Activated CD4-positive, alpha-beta T cell treated with anti-CD3 and anti-CD28 coated beads, Interleukin-2, amount 10 ng/mL, durations not matched to agents 24 days and 14 days (primary cell): Measurements from ENCODE around the gene TMEM121. TPM values are rescaled to one million over a fixed set of nuclear protein-coding genes. Genes with fewer than 3 reads are reported as not detected.
A peak's percentile ranks its signal among the peaks of the same experiment; 100 is the strongest.
"Not testable (repeated sequence)": the region's sequence is repeated elsewhere in the genome, so short reads cannot be mapped to it uniquely, and the experiment has no call there.

ENCODE experiments used
- DNase-seq: peaks from one replicate; pipeline ENCODE4 v3.0.0; 2022
- H3K27ac Mint-ChIP-seq: one replicate; pipeline ENCODE4 v1.8.0; 2022; ENCODE audit warnings: mild to moderate bottlenecking, mixed read lengths
- H3K27me3 Mint-ChIP-seq: one replicate; pipeline ENCODE4 v1.8.0; 2022; ENCODE audit warnings: mixed read lengths
- H3K36me3 Mint-ChIP-seq: one replicate; pipeline ENCODE4 v1.8.0; 2022; ENCODE audit warnings: low read depth, mild to moderate bottlenecking, mixed read lengths
- H3K4me1 Mint-ChIP-seq: one replicate; pipeline ENCODE4 v1.8.0; 2021; ENCODE audit warnings: mixed read lengths
- H3K4me3 Mint-ChIP-seq: one replicate; pipeline ENCODE4 v1.8.0; 2022; ENCODE audit warnings: mild to moderate bottlenecking, moderate library complexity, mixed read lengths
- H3K9me3 Mint-ChIP-seq: one replicate; pipeline ENCODE4 v1.8.0; 2021; ENCODE audit warnings: mixed read lengths
- intact Hi-C: fragments of 100-400 bp; cut with micrococcal nuclease; formaldehyde crosslinking; loops from one replicate; pipeline ENCODE4 v1.15.1; 2023
- total RNA-seq: library from RNA; stranded (reverse); gene quantifications from 2 replicates; pipeline ENCODE4 v1.2.3, GENCODE V29; 2022

Gene TMEM121
- total RNA-seq, 1 donor from 2014 or later: 9.1 TPM

DNA sequence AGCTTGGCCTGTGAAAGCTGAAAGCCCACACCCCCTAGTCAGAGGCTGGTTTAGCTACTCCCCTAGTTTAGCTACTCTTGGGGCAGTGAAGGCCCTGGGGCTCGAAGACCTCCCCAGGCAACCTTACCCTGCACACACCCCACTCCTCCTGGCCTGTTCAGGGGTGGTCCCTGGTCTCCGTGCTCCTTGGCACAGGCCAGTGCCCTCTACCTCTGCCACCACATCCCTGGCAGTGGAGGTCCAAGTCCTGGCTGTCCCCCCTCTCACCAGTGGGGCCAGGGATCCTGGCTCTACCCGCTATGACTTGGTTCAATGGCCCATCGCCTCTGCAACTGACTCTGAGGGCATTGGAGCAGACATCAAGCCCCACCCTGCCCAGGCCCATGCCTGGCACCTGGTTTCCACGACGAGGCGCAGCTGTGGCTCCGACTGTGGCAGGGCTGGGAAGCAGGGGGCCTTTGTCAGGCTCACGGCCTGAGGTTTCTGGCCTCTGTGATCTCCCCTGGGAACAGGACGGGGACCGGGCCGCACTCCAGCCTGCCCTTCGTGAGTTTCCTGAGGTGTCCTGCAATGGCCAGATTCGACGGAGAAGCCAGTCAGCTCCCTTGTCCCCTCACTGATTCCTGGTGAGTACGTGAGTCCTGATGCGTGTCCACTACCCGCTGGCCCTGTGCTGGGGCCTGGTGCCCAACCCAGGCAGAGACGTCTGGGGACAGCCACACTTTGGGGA lies 5.7 kb downstream of the TMEM121 start:
- Mint-ChIP-seq H3K36me3 (peaks cover 5% of the 10 kb centered on the region), H3K4me3 (no peak overlapping the region), H3K27ac (no peak overlapping the region), H3K4me1 (peaks cover 12% of the 10 kb centered on the region), H3K9me3 (no peaks in the 10 kb centered on the region), H3K27me3 (peaks cover 4% of the 10 kb centered on the region)
- no peak for DNase-seq
- intact Hi-C loops: no loop called here

DNA sequence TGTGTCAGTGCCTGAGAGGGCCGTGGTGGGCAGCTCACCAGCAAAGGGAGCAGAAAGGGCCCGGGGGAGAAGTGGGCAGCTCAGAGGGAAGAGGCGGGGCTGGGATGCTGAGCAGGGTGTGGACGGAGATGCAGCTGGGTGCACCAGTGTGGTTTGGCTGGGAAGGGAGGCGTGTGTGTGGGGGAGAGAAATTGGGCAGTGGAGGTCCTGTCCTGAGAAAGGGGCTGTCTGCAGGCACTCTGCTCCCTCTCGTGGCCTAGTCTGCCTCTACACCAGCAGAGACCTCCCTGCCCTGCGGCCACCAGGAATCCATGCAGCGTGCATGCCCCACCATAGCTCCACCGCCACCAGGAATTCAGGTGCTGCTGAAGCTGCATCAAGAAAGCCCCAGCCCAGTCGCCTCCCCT lies 6.4 kb downstream of the TMEM121 start:
- no peaks in the 10 kb centered on the region for H3K9me3 Mint-ChIP-seq
- no peak overlapping the region for H3K4me3 Mint-ChIP-seq
- H3K27ac Mint-ChIP-seq: no peak overlapping the region
- peaks cover 3% of the 10 kb centered on the region for H3K27me3 Mint-ChIP-seq
- DNase-seq: no peak
- H3K36me3 Mint-ChIP-seq: peaks cover 2% of the 10 kb centered on the region
- H3K4me1 Mint-ChIP-seq: peaks cover 8% of the 10 kb centered on the region
- intact Hi-C loops: no loop called here

DNA sequence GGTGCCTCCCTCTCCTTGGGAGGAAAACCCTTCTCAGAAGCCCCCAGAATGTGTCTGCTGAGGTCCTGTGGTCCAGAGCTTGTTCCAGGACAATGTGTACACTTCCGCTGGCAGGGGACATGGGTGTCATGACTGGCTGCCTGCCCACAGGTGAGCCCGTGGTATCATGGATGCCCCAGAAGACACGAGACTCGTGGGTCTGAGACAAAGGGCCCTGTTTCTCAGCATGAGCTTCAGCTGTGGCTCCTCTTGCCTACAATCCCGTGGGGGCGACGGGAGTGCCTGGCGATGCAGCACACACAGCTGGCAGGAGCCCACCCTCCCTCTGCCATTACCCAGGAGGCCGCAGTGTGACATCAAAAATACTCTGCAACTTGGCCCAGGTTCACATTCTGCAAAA lies 7.0 kb downstream of the TMEM121 start:
- intact Hi-C loops: no loop called here
- H3K9me3 Mint-ChIP-seq: no peaks in the 10 kb centered on the region
- H3K4me1 Mint-ChIP-seq: peaks cover 6% of the 10 kb centered on the region

DNA sequence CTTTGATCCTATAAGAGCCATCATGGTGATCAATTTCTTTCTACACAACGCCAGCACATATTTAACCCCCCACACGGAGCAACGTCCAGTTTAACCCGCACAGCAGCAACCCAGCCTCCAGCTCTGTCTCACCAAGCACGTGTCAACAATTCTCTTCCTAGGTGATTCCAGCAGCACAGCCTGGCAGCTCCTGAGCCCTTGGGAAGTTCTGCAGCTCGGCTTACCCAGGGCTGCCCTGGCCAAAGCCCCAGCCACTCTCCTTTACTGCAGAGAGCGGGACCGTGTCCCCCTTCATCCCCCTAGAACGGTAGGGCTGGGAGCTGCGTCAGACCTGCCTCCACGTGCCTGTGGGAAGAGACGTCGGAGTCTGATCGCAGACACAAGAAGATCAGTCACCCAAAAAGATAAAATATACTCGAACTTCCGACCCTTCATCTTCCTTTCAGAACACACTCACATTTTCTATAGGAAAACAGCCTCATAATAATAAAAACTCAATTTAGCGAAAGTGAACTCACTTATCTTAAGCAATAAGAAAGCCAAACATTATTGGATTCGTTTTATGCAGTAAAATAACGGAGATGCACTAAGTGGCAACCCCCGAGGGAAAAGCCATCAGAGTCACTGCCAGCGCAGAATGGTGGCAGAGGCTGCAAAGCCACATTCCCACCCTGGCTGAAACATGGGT lies 7.6 kb downstream of the TMEM121 start:
- Mint-ChIP-seq H3K4me1 (peaks cover 5% of the 10 kb centered on the region), H3K4me3 (no peak overlapping the region), H3K36me3 (peaks cover 2% of the 10 kb centered on the region), H3K9me3 (no peaks in the 10 kb centered on the region), H3K27ac (no peak overlapping the region), H3K27me3 (peaks cover 3% of the 10 kb centered on the region)
- no peak for DNase-seq
- intact Hi-C loops: no loop called here

More for the DNA sequence above, 7.0 kb downstream of the TMEM121 start:
- H3K36me3 Mint-ChIP-seq: peaks cover 2% of the 10 kb centered on the region
- no peak overlapping the region for H3K27ac Mint-ChIP-seq
- no peak for DNase-seq
- H3K27me3 Mint-ChIP-seq: peaks cover 3% of the 10 kb centered on the region
- no peak overlapping the region for H3K4me3 Mint-ChIP-seq

DNA sequence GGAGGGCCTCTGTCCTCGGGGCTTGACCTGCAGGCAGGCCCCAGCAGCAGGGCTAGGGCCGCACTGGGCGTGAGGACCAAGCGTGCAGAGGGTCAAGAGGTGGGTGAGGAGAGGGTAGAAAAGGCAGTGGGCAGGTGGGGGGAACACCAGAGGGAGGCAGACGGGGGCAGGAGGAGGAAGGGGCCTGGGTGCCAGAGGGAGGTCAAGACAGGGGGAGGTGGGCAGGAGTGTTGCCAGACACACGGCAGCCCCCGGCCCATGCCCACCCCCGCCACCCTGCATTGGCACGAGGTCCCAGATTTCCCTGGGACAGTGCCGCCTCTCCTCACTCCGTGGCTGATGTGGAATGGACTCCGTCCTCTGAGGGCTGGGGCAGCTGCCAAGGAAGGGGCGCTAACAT lies 8.2 kb downstream of the TMEM121 start:
- no peak for DNase-seq
- H3K27ac Mint-ChIP-seq: no peak overlapping the region
- H3K4me1 Mint-ChIP-seq: peaks cover 2% of the 10 kb centered on the region
- no peaks in the 10 kb centered on the region for H3K9me3 Mint-ChIP-seq
- intact Hi-C loops: no loop called here
- H3K36me3 Mint-ChIP-seq: peaks cover 2% of the 10 kb centered on the region
- peaks cover 3% of the 10 kb centered on the region for H3K27me3 Mint-ChIP-seq
- no peak overlapping the region for H3K4me3 Mint-ChIP-seq

DNA sequence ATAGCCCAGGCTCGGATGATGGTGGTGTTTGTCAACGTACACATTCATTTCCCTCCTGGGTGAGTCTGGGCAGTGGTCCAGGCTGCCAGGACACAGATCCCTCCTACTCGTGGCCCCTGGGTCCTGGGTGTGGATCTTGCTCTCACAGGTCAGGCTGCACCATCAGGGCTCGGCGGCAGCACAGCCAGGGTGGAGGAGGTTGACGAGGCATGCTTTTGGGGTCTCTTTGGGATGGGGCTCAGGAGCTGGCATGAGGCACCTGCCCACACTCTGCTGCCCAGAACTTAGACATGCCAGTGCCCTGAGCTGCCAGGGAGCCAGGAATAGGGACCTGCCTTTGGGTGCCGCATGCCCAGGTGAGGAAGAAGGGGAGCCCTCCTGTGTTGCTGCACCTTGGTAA lies 9.7 kb downstream of the TMEM121 start:
- intact Hi-C loops: no loop called here
- no peaks in the 10 kb centered on the region for H3K9me3 Mint-ChIP-seq
- no peaks in the 10 kb centered on the region for H3K36me3 Mint-ChIP-seq

DNA sequence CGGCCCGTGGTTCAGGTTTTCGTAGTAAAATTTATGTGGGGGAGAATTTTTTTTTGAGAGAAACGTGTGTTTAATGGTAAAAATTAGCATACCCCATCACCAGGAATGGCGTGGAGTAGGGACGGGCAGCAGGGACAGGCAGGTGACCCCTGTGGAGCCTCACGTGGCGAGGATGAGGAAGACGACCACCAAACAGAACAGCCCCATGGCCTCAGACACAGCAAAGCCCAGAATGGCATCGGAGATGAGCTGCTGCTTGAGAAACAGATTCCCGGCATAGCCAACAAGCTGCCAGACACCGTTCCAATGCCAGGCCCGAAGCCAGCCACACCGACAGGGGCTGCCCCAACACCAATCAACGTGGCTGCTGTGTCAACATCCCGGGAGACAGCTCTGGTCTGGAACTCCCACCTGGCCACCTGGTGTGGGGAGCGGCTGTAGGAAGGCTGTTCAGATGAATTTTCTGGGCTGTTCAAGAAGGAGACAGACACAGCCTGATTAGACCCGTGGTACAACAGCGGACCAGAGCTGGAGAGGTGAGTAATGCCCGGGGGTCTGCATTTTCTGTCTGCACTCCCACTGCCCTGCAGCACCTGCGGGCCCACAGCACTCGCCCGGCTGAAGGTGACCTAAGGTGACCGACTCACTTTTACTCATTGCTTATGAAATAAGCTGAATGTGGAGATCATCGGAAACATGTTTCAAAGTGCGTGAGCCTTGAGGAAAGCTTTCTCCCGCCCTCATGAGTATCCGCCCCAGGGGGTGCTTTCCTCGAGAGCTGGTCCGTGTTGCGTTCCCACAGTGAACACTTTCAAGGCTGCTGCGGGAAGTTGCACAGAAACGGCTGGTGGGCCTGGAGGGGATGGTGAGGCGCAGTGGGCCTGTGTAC lies 10.6 kb downstream of the TMEM121 start:
- no peak overlapping the region for H3K4me3 Mint-ChIP-seq
- peaks cover 7% of the 10 kb centered on the region for H3K27me3 Mint-ChIP-seq
- H3K4me1 Mint-ChIP-seq: no peaks in the 10 kb centered on the region
- DNase-seq: no peak
- no peaks in the 10 kb centered on the region for H3K9me3 Mint-ChIP-seq
- no peak overlapping the region for H3K27ac Mint-ChIP-seq
- no peaks in the 10 kb centered on the region for H3K36me3 Mint-ChIP-seq
- intact Hi-C loops: no loop called here

More for the DNA sequence above, 9.7 kb downstream of the TMEM121 start:
- Mint-ChIP-seq H3K4me1 (no peaks in the 10 kb centered on the region), H3K4me3 (no peak overlapping the region), H3K27ac (no peak overlapping the region), H3K27me3 (peaks cover 2% of the 10 kb centered on the region)
- DNase-seq: no peak

DNA sequence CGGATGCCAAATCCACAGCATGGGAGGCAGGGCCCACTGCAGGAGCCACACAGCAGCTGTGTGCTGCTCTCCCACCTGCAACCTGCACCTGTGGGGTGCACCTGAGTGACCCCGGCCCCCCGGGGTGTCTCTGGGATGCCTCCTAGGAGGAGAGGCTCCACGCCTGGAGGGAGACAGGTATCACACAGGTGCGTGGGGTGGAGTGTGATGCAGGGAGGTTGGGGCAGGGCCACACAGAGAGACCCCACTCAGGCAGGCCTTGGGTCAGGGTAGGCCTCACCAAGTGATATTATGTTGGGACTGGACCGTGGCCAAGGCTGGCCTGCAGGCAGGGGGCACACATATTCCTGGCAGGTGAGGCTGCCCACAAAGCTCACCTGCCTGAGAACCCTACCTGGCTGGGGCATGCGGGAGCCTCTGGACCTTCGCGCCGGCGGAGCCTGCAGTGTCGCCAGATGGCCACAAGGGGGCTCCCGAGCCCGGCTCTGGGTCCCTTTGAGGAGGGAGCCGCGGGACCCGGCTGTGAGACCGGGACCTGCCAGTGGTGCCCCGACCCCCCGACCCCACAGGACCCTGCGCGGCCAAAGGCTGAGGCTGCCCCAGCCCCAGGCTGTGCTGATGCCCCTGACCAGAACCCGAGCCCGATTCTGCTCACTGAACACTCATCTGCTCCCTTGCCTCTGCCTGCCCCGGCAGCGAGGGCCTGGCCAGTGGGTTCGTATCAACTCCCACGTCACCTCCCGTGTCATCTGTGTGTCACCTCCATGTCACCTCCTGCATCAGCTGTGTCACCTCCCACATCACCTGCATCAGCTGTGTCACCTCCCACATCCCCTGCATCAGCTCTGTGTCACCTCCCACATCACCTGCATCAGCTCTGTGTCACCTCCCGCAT lies 11.4 kb downstream of the TMEM121 start:
- Mint-ChIP-seq H3K27ac (no peak overlapping the region), H3K36me3 (no peaks in the 10 kb centered on the region), H3K4me1 (no peaks in the 10 kb centered on the region), H3K9me3 (no peaks in the 10 kb centered on the region), H3K27me3 (peaks cover 10% of the 10 kb centered on the region), H3K4me3 (no peak overlapping the region)
- DNase-seq: peak; percentile 92
- intact Hi-C loops: loop anchor here (1.0 kb wide), 1 partner anchor 9 kb away; no protein-coding TSS in a partner anchor

DNA sequence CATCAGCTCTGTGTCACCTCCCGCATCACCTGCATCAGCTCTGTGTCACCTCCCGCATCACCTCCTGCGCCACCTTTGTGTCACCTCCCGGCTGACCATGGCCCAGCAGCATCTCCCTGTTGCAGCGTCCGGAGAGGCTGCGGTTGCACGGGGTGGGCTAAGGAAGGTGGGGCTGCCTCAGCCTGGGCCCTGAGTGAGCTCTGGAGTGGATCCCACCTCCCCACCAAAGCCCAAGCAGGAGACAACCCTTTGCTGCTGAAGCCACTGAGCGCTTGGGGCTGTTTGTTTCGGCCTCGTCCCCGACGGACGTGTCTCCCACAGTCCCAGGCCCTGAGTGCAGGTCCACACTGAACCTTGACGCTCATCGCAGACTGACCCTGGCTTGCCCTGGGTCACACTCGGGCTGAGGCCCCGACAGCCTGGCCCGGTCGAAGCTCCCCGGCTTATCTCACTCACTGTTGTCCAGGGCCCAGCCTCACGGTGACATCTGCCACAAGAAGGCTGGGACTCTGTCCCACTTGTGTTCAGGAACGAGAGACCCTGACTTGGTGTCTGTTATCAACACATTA lies 12.2 kb downstream of the TMEM121 start:
- Mint-ChIP-seq H3K36me3 (no peaks in the 10 kb centered on the region), H3K27me3 (peaks cover 14% of the 10 kb centered on the region), H3K9me3 (no peaks in the 10 kb centered on the region), H3K4me3 (no peak overlapping the region), H3K4me1 (no peaks in the 10 kb centered on the region), H3K27ac (no peak overlapping the region)
- DNase-seq: no peak
- intact Hi-C loops: loop anchor here (1.0 kb wide), 1 partner anchor 9 kb away; no protein-coding TSS in a partner anchor

DNA sequence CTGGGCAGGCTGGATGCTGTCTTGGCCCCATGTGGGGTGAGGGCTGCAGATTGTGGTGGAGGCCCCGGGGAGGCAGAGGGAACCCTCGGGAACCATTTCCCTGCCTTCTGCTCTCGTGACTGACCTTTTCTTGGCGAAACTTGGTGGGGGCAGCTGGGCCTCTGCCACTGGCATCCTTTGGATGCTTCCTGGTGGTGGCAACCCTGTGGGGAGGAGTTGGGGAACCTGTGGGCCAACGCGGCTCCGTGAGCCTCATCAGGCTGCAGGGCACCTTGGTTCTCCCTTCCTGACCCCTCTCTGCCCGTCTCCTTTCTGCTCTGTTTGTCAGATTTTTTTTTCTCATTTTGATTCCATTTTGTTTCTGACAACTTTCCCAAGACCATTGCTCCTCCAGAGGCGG lies 14.4 kb downstream of the TMEM121 start:
- Mint-ChIP-seq H3K27me3 (peaks cover 17% of the 10 kb centered on the region), H3K9me3 (no peaks in the 10 kb centered on the region), H3K36me3 (no peaks in the 10 kb centered on the region), H3K4me1 (no peaks in the 10 kb centered on the region), H3K4me3 (no peak overlapping the region), H3K27ac (no peak overlapping the region)
- DNase-seq: no peak
- intact Hi-C loops: no loop called here

DNA sequence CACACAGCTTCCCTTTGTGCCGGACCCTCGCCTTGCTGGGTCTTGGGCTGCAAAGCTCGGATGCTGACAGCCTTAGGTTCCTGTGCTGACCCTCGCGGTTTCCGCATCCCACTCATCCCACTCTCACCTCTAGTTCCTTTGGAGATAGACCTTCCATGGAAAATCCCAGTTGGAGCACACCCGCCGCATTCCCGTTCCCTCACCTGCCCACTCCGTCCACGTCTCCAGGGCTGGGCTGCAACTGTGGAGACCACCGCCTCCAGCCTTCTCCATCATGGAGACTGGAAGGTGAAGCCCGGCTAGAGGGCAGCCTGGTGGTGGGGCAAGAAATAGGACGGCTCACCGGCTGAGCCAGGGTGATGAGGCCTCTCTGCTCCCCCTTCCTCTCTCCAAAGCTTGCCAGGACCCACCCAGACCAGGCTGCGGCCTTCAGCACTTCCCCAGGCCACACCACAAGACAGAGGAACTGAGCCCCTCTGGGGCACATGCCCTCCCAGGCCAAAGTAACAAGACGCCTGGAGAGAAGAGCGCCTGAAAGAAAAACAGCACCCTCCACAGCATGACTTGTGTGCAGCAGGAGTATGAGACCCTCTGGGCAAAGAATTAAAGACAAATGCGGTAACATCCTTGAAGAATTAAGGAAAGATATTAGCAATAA lies 15.0 kb downstream of the TMEM121 start:
- no peaks in the 10 kb centered on the region for H3K9me3 Mint-ChIP-seq
- H3K27ac Mint-ChIP-seq: no peak overlapping the region
- H3K27me3 Mint-ChIP-seq: peaks cover 17% of the 10 kb centered on the region
- H3K4me3 Mint-ChIP-seq: no peak overlapping the region
- H3K36me3 Mint-ChIP-seq: no peaks in the 10 kb centered on the region
- no peaks in the 10 kb centered on the region for H3K4me1 Mint-ChIP-seq
- intact Hi-C loops: no loop called here
- no peak for DNase-seq

DNA sequence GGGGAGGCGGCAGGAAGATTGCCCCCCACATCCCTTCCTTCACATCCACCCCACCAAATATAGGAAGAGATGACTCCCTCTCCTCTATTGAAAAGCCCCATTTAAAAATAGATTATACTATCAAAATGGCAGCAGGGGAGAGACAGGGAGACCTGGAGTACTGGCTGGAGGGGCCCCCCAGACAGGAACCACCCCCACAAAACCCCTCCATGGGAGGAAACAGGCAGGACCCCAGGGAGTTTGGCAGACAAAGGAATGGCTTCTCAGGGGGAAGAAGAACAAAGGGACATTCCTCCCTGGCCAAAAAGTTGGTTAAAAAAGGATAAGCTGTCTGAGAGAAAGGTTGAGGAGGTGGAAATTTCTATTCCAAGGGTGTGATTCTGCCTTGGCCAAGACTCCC lies 19.3 kb downstream of the TMEM121 start:
- H3K4me1 Mint-ChIP-seq, DNase-seq, intact Hi-C loops, H3K36me3 Mint-ChIP-seq, H3K4me3 Mint-ChIP-seq, H3K27ac Mint-ChIP-seq, H3K9me3 Mint-ChIP-seq: not testable (repeated sequence)
- peaks cover 19% of the 10 kb centered on the region for H3K27me3 Mint-ChIP-seq
